Measurements from ENCODE around the gene APPBP2. TPM values are rescaled to one million over a fixed set of nuclear protein-coding genes. Genes with fewer than 3 reads are reported as not detected.
A peak's percentile ranks its signal among the peaks of the same experiment; 100 is the strongest.

The APPBP2 gene
- polyA plus RNA-seq, 3 donors = 6.4 to 14.7 (median 10.4) TPM

- H3K4me1 Mint-ChIP-seq = peaks cover 5% of the 10 kb centered on the region
- peaks cover 25 to 53% of the 10 kb centered on the region in 2 donors for H3K36me3 Mint-ChIP-seq
- H3K4me3 Mint-ChIP-seq = no peak overlapping the region
- H3K27me3 Mint-ChIP-seq (ENCODE audit: low read depth in 3 of 3) = no peaks in the 10 kb centered on the region
- Histone ChIP-seq H4K20me1 (ENCODE audit: insufficient read depth, low read length) (peaks cover 95% of the 10 kb centered on the region), H3K9me3 (replicated peaks in 1 of 2; ENCODE audit: control insufficient read depth in 1 of 2, insufficient read depth in 1 of 2, low read length in 2 of 2) (no peaks in the 10 kb centered on the region), H2AFZ (ENCODE audit: insufficient read depth, low read depth, low read length, poor library complexity, severe bottlenecking) (no peak overlapping the region), H3K36me3 (replicated peaks in 1 of 2; ENCODE audit: control insufficient read depth in 1 of 2, insufficient read depth in 2 of 2, low read length in 2 of 2) (peaks cover 14 to 52% of the 10 kb centered on the region in 2 donors), H3K79me2 (ENCODE audit: insufficient read depth, low read length) (peaks cover 87% of the 10 kb centered on the region), H3K4me2 (replicated peaks; ENCODE audit: extremely low read depth, low read length, poor library complexity, severe bottlenecking) (no peak overlapping the region), H3K9ac (ENCODE audit: insufficient read depth, low read length, poor library complexity, severe bottlenecking) (no peak overlapping the region), H3K27ac (ENCODE audit: low read depth in 1 of 2, low read length in 2 of 2) (no peak overlapping the region), H3K27me3 (ENCODE audit: control insufficient read depth in 2 of 2, insufficient read depth in 2 of 2, low read length in 2 of 2) (no peaks in the 10 kb centered on the region), H3K4me1 (ENCODE audit: control insufficient read depth in 1 of 2, insufficient read depth in 2 of 2, low read length in 2 of 2) (peaks cover 0 to 4% of the 10 kb centered on the region in 2 donors), H3K4me3 (replicated peaks in 1 of 3; ENCODE audit: low read depth in 2 of 3, low read length in 3 of 3) (no peak overlapping the region)
- H3K27ac Mint-ChIP-seq = no peak overlapping the region
- intact Hi-C loops (cut with micrococcal nuclease) = no loop called here
- TF ChIP-seq CTCF (IDR thresholded peaks at IDR 0.05) = no peak
- no peak for DNase-seq
- no peaks in the 10 kb centered on the region for H3K9me3 Mint-ChIP-seq
These were observed 15.3 kb downstream of the APPBP2 start for GRCh38 chr17:60510723-60511122.

- H3K9ac ChIP-seq (ENCODE audit: insufficient read depth, low read length, poor library complexity, severe bottlenecking) = no peak overlapping the region
These were observed 16.0 kb downstream of the APPBP2 start for GRCh38 chr17:60510031-60510430.

More at GRCh38 chr17:60510031-60510430, 16.0 kb downstream of the APPBP2 start:
- H3K27ac Mint-ChIP-seq = peak overlapping the region in 1 of 7 donors; percentile 54
- Histone ChIP-seq H3K4me3 (replicated peaks in 1 of 3; ENCODE audit: low read depth in 2 of 3, low read length in 3 of 3) (no peak overlapping the region), H3K27me3 (ENCODE audit: control insufficient read depth in 2 of 2, insufficient read depth in 2 of 2, low read length in 2 of 2) (no peaks in the 10 kb centered on the region), H3K79me2 (ENCODE audit: insufficient read depth, low read length) (peaks cover 87% of the 10 kb centered on the region), H2AFZ (ENCODE audit: insufficient read depth, low read depth, low read length, poor library complexity, severe bottlenecking) (no peak overlapping the region), H3K4me2 (replicated peaks; ENCODE audit: extremely low read depth, low read length, poor library complexity, severe bottlenecking) (no peak overlapping the region), H3K9me3 (replicated peaks in 1 of 2; ENCODE audit: control insufficient read depth in 1 of 2, insufficient read depth in 1 of 2, low read length in 2 of 2) (no peaks in the 10 kb centered on the region), H3K36me3 (replicated peaks in 1 of 2; ENCODE audit: control insufficient read depth in 1 of 2, insufficient read depth in 2 of 2, low read length in 2 of 2) (peaks cover 14 to 52% of the 10 kb centered on the region in 2 donors), H3K27ac (ENCODE audit: low read depth in 1 of 2, low read length in 2 of 2) (no peak overlapping the region), H4K20me1 (ENCODE audit: insufficient read depth, low read length) (peaks cover 95% of the 10 kb centered on the region), H3K4me1 (ENCODE audit: control insufficient read depth in 1 of 2, insufficient read depth in 2 of 2, low read length in 2 of 2) (peaks cover 0 to 4% of the 10 kb centered on the region in 2 donors)
- 100% methylated on average over 1 of the region's 4 CpGs for WGBS (ENCODE audit: insufficient coverage)
- H3K36me3 Mint-ChIP-seq = peaks cover 25 to 51% of the 10 kb centered on the region in 2 donors
- H3K27me3 Mint-ChIP-seq (ENCODE audit: low read depth in 3 of 3) = no peaks in the 10 kb centered on the region
- H3K9me3 Mint-ChIP-seq = no peaks in the 10 kb centered on the region
- no peak for DNase-seq
- H3K4me1 Mint-ChIP-seq = peaks cover 5% of the 10 kb centered on the region
- H3K4me3 Mint-ChIP-seq = no peak overlapping the region
- intact Hi-C loops (cut with micrococcal nuclease) = no loop called here
- TF ChIP-seq CTCF (IDR thresholded peaks at IDR 0.05) = no peak
